NCI-H1436 treated with DMSO at 0.1 percent for 48 hours (cell line): ENCODE results near the gene YLPM1.

ENCODE experiments used
- DNase-seq: peaks from one replicate; lab custom pipeline; 2025; lab: John Stamatoyannopoulos, UW

The YLPM1 gene

DNA sequence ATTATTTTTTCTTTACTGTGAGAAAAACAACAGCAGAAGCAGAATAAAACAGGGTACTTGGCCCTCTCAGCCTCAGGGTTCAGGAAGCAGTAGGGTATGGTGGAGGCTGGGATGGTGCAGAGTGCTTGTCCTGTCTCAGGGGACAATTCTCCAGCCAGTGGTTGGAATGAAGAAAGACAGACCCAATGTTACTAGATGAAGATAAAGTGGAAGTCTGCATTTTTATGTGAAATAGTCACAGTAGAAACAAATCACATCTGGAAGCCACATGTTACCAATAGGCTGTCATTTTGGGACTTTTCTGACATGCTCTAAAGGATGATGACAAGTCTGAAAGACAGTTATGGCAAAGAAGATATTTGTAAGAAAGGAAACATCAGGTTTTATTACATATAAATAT, 80.5 kb downstream of the YLPM1 start:
- no peak for DNase-seq

DNA sequence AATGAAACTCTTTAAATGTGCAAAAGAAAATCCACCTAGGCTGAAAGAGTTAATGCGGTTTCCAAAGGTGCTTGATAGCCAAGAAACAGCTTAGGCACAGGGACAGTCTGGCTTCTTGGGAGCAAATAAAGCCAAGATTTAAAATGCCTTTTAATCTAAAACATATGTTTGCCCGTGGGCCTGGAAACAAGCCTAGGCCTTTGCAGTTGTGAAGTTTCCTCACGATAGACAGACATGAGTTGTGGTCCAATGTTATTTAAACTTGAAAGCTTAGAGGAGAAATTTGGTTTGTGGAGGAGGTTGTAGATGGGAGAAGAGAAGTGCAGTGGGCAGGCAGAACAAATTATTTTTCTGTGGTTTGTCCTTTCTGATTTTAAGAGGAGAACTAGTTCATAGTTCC, 83.1 kb downstream of the YLPM1 start:
- no peak for DNase-seq

DNA sequence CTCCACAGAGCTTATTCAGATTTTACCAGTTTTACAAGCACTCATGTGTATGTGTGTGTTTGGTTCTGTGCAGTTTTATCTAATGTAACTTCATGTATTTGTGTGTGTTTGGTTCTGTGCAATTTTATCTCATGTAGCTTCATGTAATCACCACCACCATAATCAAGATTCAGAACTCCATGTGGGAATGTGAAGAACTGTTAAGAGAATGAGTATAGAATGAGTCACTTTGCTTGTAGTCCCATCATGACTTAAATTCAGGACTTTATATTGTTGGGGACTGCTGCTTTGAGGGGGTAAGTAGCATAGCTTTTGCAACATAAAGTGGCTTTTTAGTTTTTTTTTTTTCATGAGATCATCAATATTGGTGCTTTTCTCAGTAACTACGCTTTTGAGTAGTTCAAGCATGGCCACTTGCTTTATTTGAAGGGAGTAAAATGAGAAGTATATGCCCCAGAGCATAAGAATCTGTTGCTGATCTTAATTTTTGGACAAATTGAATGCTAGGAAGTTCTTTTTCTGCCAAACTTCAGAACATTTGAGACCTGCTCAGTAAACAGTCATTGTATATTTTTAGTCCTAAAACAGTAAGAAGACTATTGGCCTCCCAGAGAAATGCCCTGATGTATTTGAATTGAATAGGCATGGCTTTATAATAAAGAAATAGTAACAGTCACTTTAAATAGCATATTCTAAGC, 84.0 kb downstream of the YLPM1 start:
- no peak for DNase-seq

DNA sequence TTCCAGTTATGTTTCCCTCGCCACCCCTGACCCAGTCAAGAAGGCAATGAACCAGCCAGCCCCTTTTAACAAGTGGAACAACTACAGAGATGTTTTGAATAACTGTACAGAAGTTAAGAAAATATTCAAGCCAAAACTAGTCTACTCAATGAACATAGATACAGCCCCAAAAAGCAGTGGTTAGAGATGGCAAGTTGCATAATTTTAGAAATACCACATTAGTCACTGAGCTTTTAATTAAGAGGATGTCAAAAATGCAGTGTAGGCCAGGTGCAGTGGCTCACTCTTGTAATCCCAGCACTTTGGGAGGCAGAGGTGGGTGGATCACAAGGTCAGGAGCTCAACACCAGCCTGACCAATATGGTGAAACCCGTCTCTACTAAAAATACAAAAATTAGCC, 85.7 kb downstream of the YLPM1 start:
- no peak for DNase-seq

DNA sequence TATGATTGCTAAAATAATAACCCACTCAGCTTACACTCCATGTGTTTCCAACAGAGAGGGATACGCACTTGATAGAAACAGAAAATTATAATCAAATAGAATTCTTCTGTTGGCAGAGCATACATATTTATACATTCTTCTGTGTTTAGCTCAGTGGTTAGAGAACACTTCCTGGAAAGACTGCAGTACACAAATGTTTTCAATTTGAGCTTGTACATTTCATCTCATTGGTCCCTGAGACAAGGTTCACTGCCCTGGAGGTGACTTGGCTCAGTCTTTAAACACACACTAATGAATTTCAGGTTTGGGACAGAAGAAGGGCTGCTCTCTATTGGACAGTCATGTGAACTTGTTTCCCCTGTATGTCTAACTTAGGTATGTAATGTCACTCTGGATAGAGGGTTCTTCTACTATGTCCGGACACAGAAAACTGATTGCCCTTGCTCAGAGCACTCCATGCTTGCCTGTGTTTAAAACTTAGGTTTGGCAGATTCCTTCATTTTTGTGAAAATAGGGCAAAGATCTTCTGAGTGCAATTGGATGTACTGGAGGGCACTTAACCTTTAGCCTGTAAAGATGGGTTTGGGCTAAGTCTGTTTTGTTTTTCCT, 89.9 kb downstream of the YLPM1 start:
- no peak for DNase-seq

DNA sequence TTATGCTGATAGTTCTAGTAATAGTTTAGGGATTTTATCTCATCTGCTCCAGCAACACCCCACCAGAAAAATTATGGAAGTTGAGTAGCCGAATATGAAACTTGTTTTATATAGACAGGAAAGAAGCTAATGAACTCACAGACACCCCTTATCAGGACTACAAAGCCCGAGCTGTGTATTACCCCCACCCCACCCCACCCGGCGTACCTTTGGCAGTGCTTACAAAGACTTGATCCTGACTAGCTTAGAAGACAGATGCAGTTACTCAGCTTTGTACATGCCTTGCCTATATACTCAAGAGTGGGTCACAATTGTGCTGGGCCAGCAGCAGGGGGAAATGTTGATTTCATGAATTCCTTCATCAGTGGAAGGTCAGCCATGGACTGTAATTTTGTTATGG, 90.5 kb downstream of the YLPM1 start:
- DNase-seq = no peak

DNA sequence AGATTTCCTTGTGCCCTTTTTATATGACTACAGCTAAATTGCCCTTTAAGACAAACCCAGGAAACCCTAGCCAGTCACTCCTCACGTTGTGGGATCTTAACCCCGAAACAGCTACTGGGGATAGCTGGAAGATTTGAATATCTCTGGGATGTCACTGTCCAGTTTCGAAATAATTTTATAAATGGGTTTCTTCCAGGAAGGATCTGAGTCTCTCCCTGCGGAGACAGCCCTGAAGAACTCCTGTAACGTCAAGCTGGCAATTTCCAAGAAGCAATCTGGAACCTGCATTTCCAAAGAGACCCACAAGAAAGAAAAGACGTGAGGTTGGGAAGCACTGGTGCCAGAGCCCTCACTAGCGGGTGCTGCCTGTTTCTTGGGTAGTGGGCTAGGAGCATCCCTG, 91.9 kb downstream of the YLPM1 start:
- no peak for DNase-seq

DNA sequence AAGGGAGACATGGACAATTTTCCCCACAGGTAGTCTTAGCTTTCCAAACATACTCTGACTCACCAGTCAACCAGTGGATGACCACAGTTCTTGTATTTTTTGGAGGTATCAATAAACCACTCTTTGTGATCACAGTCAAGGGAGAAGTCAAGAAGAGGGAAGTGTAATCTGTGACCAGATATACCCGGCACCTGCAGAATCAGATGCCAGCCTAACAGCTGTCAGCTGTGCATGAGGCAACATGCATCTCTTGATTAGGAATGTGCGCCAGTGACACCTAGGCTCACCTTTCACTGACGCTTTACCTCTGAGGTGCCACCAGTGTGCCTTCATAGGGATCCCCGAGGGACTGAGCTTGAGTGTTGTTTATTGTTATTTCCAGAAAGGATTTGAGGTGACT, 92.8 kb downstream of the YLPM1 start:
- DNase-seq = no peak

DNA sequence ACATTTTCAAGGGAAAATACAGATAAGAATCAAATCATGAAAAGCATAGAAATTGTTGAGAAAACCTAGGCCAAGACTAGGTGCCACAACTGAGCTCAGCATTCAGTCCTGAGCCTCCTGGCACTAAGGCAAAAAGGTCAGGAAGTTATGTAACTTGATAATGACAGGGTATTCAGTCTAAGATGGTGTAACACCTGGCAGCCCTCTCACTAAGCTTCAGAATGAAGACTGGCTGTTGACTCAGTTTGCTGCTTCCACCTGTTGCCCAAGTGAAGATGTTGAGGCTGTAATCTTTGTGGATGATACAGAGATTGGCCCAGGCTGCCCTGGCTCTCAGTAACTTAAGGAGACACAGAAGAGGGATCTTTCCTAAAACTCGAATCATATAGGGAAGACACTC, 93.2 kb downstream of the YLPM1 start:
- DNase-seq = no peak

DNA sequence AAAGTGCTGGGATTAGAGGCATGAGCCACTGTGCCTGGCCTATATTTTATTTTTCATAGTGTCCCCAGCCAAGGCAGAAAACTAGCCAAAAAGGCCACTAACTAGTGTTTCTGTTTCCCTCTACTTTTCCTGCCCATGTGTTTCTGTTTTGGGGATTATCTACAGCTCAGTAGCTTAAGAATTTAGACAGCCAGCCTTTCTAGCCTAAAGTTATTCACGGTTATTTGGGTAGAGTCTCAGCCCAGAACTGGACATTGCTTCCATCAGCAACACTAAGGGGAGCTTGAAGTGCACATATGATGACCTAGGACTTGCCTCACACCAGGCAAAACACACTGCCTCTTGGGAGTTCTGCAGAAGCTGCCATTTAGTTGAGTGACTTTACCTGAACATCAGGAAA, 94.9 kb downstream of the YLPM1 start:
- DNase-seq = no peak

DNA sequence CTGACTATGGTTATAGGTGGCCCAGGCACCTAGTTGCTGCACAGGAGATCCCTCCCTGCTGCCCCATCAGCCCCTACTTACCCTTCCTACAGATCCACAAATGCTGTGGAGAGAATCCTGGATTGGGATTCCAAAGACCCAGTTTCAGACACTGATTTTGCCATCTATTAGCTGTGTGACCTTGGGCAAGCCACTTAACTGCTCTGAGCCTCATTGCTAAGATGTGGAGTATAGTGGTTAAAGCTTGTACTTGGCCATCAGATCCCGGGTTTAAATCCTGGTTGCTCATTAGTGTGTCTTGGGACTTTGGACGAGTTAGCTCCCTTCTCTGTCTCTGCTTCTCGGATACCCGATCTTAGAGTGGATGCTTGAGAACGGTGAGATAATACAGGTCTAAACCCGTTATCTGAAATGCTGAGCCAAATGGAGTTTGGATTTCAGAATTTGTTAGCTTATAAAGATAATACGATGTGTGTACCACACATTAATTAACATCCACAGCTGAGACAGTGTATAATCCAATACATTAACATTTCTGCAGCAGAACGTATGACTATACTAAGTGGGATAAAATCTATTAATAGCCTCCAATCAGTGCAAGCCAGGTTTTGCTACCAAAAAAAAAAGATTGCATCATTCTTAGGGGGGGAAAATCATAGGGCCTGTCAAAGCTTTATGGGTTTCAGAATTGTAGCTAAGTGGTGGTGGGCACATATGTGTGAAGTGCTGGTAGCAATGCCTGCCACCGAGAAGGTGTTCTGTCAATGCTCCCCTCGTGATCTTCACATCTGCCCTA, 96.8 kb downstream of the YLPM1 start:
- DNase-seq = no peak

DNA sequence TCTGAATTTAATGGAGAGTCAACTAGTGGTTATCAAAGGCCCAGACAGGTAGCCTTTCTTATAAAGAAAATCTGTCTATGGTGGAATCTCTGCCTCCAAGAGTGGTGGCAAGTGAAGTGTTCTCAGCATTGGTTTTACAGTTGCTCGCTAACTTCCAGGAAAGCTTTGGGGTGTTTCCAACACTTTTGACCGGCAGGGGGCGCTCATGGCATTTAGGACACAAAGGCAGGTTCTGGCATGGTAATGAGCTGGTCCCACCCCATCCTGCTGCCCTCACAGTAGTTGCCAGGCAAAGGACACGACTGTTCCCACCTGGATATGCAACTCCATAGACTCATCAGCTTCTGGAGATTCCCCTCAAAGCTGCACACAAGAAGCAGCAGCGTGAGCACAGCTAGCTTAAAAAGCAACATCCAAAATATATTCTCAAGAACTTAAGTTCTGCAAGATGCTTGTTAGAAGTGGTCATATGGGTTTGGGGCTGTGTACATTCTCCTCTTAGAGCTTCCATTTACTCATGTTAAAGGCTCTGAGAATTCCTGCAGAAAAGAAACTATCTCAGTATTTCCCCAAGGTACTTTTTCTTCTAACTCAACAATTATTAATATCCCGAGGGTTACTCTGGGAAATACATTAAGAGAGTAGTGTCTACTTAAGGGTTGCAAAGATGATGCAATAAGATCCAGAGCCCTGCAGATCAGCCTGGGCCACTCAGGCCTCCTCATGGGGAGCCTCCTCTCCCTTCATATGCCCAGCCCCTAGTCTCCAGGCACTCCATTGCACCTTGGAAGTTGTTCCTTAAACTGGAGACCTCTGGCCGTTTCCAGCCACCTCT, 98.0 kb downstream of the YLPM1 start:
- peak; percentile 12 for DNase-seq

DNA sequence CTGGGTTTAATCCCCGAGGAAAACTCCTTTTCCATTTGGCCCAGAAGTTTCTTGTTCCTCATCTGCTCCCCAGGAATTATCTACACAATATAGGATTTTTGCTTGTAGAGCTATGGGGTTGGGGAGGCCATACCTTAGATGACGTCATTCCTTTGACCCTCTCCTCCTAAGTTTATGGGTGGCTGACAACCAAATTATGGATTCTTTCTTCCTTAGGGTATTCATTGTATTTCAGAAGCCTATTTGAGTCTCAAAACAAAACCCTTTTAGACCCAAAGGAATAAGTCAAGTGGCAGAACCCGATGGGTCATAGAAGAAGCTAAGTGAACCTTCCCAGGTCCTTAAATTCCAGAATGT, 98.6 kb downstream of the YLPM1 start:
- no peak for DNase-seq

DNA sequence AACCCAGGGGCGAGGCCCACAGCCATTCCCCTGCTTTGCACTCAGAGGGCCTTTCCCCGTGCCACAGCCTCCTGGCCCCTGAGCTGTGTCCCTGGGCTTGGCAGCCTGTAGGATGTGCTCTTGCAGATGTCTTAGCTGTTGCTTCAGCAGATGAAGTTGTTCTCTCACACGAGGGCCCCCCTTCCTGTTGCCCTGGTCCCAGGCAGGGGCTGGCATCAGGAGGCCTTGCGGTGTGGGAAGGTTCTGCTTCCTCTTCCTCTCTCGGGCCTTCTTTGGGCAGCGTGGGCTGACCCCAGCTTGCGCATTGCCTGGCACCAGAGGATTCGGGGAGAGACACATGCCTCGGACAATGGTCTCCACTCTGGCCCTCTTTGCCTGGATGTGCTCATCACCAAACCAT, 100.2 kb downstream of the YLPM1 start:
- DNase-seq = no peak

DNA sequence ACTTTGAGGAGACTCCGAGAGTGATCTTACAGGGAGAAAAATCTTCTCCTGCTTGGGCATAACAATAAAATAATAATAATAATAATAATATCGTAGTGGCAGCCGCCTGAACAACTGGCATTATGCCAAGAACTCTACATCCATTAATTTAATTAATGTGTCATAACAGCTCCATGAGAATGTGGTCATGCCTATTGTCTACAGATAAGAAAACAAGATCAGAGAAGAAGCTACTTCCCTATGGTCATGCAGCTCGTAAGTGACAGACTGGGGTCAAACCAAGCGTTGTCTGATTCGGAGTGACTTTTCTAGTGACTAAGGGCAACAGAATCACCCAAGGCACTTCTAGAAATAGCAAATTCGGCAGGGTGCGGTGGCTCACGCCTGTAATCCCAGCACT, 101.1 kb downstream of the YLPM1 start:
- DNase-seq = no peak

DNA sequence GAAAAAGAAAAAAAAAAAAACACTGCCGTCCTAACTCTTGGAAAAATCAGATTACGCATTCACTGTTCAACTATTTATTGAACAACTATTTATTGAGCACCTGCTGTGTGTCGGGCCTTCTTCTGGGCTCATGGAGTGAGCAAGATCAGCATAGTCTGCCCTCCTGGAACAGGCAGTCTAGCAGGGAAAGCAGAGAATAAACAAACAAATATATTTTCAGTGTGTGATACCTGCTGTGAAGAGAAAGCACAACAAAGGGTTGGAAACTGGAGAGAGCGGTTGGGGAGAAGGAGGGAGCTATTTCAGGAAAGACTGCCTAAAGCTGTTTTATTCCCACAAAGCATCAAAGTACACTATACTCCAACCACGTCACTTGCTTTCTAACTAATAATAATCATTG, 102.0 kb downstream of the YLPM1 start:
- DNase-seq = no peak

DNA sequence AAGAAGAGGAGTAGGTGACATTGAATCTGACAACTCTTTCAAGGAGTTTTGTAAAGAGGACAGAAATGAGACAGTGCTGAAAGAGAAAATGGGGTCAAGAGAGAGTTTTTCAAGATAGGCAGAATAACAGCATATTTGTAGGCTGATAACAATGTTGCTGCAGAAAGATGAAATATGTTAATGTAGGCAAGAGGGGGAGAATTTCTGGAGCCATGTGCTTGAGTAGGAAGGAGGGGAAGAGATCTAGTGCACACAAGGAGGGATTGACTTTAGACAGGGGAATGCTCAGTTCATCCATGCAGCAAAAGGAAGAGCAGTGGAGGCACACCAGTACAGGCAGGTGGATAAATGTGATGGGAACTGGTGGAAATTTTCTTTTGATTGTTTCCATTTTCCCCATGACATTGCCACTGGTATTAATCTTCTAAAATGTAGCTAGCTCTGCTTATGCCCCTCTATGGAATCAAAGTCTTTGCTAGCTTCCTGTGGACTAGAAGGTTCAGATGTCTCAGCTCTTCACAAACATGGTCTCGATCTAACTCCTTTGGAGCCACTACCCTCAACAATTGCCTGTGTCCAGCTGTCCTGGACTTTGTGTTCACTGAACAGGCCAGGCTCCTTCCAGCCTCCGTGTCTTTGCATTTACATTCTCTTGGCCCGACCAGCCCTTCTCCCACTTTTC, 103.7 kb downstream of the YLPM1 start:
- DNase-seq = no peak

DNA sequence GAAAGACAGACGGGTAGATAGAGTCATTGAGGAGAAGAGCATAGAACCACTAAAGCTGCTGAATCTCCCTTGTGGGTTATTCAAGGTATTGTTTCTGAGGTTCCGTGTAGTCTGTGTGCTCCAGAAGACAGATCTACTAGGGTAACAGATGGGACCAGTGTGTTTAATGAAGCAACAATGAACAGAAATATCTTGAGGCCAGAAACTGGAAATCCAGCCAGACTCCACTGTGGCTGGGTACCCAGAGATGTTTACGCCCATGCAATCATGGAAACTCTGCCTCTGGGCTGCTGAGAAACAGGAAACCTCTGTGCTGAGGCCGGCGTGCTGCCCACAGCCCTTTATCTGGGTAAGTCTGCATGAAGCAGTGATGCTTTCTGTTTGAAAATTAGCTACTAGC, 104.6 kb downstream of the YLPM1 start:
- DNase-seq = no peak

DNA sequence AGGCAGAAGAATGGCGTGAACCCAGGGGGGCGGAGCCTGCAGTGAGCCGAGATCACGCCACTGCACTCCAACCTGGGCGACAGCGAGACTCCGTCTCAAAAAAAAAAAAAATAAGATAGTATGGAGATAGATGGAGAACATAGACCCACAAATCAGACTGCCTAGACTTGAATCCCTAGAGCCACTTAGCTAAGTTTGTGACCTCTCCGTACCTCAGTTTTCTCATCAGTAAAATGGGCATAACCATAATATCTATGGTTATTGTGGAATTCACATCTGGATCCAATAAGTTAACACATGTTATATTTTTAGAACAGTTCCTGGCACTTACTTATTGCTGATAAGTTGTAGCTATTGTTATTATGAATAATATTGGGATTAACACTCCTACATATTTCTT, 105.6 kb downstream of the YLPM1 start:
- no peak for DNase-seq

DNA sequence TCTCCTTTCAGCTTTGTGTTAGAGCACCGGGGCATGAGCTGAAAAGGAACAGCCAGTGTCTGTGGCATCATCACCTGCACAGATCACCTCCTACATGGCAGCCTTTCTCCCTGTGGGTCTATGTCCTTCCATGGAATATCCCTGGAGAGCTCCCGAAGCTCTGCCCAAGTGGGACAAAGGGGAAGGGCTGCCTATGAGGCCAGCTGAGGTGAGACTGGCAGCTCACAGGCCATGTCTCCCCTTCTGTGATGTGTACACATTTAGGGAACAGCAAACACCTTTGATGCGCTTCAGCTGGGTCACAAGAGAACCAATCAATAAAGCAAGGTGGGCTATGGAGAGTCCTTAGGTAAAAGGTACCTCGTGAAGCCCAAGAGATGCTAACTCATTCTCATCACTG, 108.7 kb downstream of the YLPM1 start:
- no peak for DNase-seq

DNA sequence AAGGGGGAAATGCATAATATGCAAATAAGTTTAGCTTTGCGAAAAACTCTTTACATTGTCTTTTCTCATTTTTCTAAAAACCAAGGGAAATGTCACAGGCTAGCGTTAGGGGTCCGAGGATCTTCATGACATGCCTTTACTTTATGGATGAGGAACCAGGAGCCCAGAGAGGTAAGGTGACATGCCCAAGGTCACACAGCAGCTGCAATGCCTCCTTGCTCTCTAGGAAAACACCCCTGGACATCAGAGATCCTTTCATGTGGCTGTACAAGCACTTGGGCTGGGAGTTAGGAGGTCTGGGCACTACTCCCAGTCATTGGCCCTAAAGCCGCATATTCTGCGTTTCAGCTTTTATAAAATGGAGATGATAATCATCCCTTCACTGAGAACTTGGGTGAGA, 112.1 kb downstream of the YLPM1 start:
- DNase-seq = no peak
